Testis (tissue), 2 donors: Measurements from ENCODE around the gene GPC1.

Experiments used
- POLR2A ChIP-seq: fragments of 450-650 bp; IDR thresholded peaks from one replicate; pipeline ENCODE4 v1.6.1; 2017; ENCODE audit warnings: antibody characterized with exemption, mild to moderate bottlenecking, moderate library complexity
- TF ChIP-seq, protein P1 (sequence below), 3 experiments: fragments of 450-650 bp in 2 of 3; fragments of 200-600 bp in 1 of 3; sonication (generic) in 1 of 3; IDR thresholded peaks; one replicate each; pipeline ENCODE4 v1.5.1; 2016 to 2019; ENCODE audit warnings: antibody characterized with exemption in 3 of 3, mild to moderate bottlenecking in 2 of 3, moderate library complexity in 1 of 3

DNA sequence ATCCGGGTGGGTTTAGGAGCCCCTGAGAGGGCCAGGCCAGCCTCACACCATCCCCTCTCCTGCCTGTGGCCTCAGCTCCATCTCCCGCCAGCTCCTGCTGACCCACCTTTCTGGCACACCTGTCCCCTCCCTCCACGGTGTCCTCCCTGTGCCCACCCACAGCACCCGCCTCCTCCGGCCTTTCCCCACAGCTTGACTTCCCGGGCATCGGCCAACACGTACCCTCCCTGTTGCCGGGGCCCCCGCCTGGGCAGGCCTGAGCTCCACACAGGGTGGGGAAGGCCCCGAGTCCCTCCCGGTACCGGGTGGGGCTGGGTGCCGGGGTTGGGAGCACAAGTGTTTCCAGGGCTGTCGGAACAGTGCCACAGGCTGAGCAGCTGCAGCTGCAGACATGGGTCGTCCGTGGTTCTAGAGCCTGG is 6.5 kb downstream of the GPC1 start:
- TF ChIP-seq POLR2A = no peak
- TF ChIP-seq, protein P1, sequence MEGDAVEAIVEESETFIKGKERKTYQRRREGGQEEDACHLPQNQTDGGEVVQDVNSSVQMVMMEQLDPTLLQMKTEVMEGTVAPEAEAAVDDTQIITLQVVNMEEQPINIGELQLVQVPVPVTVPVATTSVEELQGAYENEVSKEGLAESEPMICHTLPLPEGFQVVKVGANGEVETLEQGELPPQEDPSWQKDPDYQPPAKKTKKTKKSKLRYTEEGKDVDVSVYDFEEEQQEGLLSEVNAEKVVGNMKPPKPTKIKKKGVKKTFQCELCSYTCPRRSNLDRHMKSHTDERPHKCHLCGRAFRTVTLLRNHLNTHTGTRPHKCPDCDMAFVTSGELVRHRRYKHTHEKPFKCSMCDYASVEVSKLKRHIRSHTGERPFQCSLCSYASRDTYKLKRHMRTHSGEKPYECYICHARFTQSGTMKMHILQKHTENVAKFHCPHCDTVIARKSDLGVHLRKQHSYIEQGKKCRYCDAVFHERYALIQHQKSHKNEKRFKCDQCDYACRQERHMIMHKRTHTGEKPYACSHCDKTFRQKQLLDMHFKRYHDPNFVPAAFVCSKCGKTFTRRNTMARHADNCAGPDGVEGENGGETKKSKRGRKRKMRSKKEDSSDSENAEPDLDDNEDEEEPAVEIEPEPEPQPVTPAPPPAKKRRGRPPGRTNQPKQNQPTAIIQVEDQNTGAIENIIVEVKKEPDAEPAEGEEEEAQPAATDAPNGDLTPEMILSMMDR (IDR thresholded peaks at IDR 0.05) = no peak
